Thoracic aorta (tissue), 2 donors: ENCODE measurements around the gene B4GALT5. TPM values are rescaled to one million over a fixed set of nuclear protein-coding genes. Genes with fewer than 3 reads are reported as not detected.

Experiments
- ATAC-seq: fragments of 150-250 bp; one replicate; pipeline ENCODE4 v1.8.0; 2017; ENCODE audit warnings: low read depth; ENCODE audit not compliant: insufficient number of reproducible peaks, low FRiP score
- DNase-seq: peaks from one replicate; pipeline ENCODE4 v3.0.0-alpha.2; 2020; ENCODE audit warnings: low spot score
- H3K27ac ChIP-seq, 2 donors: fragments of 200-600 bp; sonication (generic); 1 replicate in 1 of 2; 2 replicates in 1 of 2; pipeline ENCODE4 v1.5.1; 2016; ENCODE audit warnings: mild to moderate bottlenecking in 2 of 2, moderate library complexity in 2 of 2
- H3K27me3 ChIP-seq: fragments of 200-600 bp; sonication (generic); replicated peaks from 2 replicates; pipeline ENCODE4 v1.6.0; 2016; ENCODE audit warnings: mild to moderate bottlenecking; ENCODE audit not compliant: insufficient read depth
- H3K36me3 ChIP-seq: fragments of 200-600 bp; sonication (generic); one replicate; pipeline ENCODE4 v1.5.1; 2016
- H3K4me1 ChIP-seq, 2 donors: fragments of 200-600 bp; sonication (generic); 1 replicate in 1 of 2; 2 replicates in 1 of 2; pipeline versions ENCODE4 v1.5.1 to v1.6.0; 2016; ENCODE audit warnings: low read depth in 2 of 2, mild to moderate bottlenecking in 1 of 2; ENCODE audit not compliant: control insufficient read depth in 1 of 2
- H3K4me3 ChIP-seq: fragments of 200-600 bp; sonication (generic); 2 replicates; pipeline ENCODE4 v1.5.1; 2016; ENCODE audit warnings: mild to moderate bottlenecking
- H3K9me3 ChIP-seq: fragments of 200-600 bp; sonication (generic); 2 replicates; pipeline ENCODE4 v1.5.1; 2016
- CTCF ChIP-seq: fragments of 200-600 bp; sonication (generic); IDR thresholded peaks from one replicate; pipeline ENCODE4 v1.5.1; 2019; ENCODE audit warnings: antibody characterized with exemption
- total RNA-seq, 2 donors: library from RNA; depleted of rRNA; stranded (reverse); fragments of >200 nt; gene quantifications; one replicate each; pipeline versions ENCODE4 v1.1.0 to v1.2.3, GENCODE V29; 2016

The B4GALT5 gene
- total RNA-seq, 2 donors from 2014 or later: 15.7 to 45.3 TPM

- Histone ChIP-seq H3K4me3 (no peak overlapping the region), H3K27me3 (no peaks in the 10 kb centered on the region), H3K4me1 (peaks cover 7 to 46% of the 10 kb centered on the region in 2 donors), H3K36me3 (no peaks in the 10 kb centered on the region), H3K9me3 (no peaks in the 10 kb centered on the region), H3K27ac (no peak overlapping the region)
- TF ChIP-seq CTCF: no peak
- ATAC-seq (no peak), DNase-seq (no peak)
Observed at GRCh38 chr20:49668181-49668877, 45.3 kb downstream of the B4GALT5 start.

GRCh38 chr20:49666911-49667310, 46.8 kb downstream of the B4GALT5 start:
- no peaks in the 10 kb centered on the region for H3K9me3 ChIP-seq
- H3K27me3 ChIP-seq: no peaks in the 10 kb centered on the region
- no peak overlapping the region for H3K4me3 ChIP-seq
- DNase-seq (no peak), ATAC-seq (no peak)
- H3K4me1 ChIP-seq: peaks cover 12 to 39% of the 10 kb centered on the region in 2 donors
- TF ChIP-seq CTCF: no peak
- no peaks in the 10 kb centered on the region for H3K36me3 ChIP-seq
- no peak overlapping the region for H3K27ac ChIP-seq

GRCh38 chr20:49665796-49666195, 47.9 kb downstream of the B4GALT5 start:
- peaks cover 13 to 35% of the 10 kb centered on the region in 2 donors for H3K4me1 ChIP-seq
- no peak for ATAC-seq

GRCh38 chr20:49664612-49665313, 48.9 kb downstream of the B4GALT5 start:
- H3K4me1 ChIP-seq: peaks cover 13 to 28% of the 10 kb centered on the region in 2 donors
- DNase-seq: no peak
- TF ChIP-seq CTCF: no peak

More at GRCh38 chr20:49665796-49666195, 47.9 kb downstream of the B4GALT5 start:
- TF ChIP-seq CTCF: no peak
- no peak for DNase-seq
- Histone ChIP-seq H3K27me3 (no peaks in the 10 kb centered on the region), H3K36me3 (no peaks in the 10 kb centered on the region), H3K9me3 (no peaks in the 10 kb centered on the region), H3K27ac (no peak overlapping the region), H3K4me3 (no peak overlapping the region)

GRCh38 chr20:49663112-49663511, 50.6 kb downstream of the B4GALT5 start:
- Histone ChIP-seq H3K27ac (no peak overlapping the region), H3K27me3 (no peaks in the 10 kb centered on the region), H3K4me1 (peaks cover 9 to 29% of the 10 kb centered on the region in 2 donors), H3K9me3 (no peaks in the 10 kb centered on the region), H3K4me3 (no peak overlapping the region), H3K36me3 (no peaks in the 10 kb centered on the region)
- TF ChIP-seq CTCF: no peak
- DNase-seq (no peak), ATAC-seq (no peak)

More at GRCh38 chr20:49664612-49665313, 48.9 kb downstream of the B4GALT5 start:
- no peak overlapping the region for H3K27ac ChIP-seq
- H3K9me3 ChIP-seq: no peaks in the 10 kb centered on the region
- no peak overlapping the region for H3K4me3 ChIP-seq
- no peaks in the 10 kb centered on the region for H3K36me3 ChIP-seq
- no peaks in the 10 kb centered on the region for H3K27me3 ChIP-seq
- ATAC-seq: no peak
